IPS DF 19.7 (cell line): ENCODE data around the gene HSPG2.

Experiments
- DNase-seq: peaks from one replicate; pipeline ENCODE4 v3.0.0-alpha.2; 2013; ENCODE audit warnings: low read depth, low spot score

HSPG2 gene

GRCh38 chr1:21863981-21864380 is 73.1 kb downstream of the HSPG2 start:
- no peak for DNase-seq

- DNase-seq: no peak
These were observed 75.3 kb downstream of the HSPG2 start for GRCh38 chr1:21861602-21862429.

- no peak for DNase-seq
These were observed 76.1 kb downstream of the HSPG2 start for GRCh38 chr1:21860971-21861370.

GRCh38 chr1:21859669-21860179 is 77.4 kb downstream of the HSPG2 start:
- DNase-seq: no peak

GRCh38 chr1:21857840-21858670 is 79.1 kb downstream of the HSPG2 start:
- DNase-seq: no peak

GRCh38 chr1:21857142-21857839 is 79.8 kb downstream of the HSPG2 start:
- no peak for DNase-seq

GRCh38 chr1:21855257-21856096 is 81.6 kb downstream of the HSPG2 start:
- no peak for DNase-seq

GRCh38 chr1:21854751-21855131 is 82.4 kb downstream of the HSPG2 start:
- DNase-seq: no peak

- no peak for DNase-seq
These were observed 82.9 kb downstream of the HSPG2 start for GRCh38 chr1:21854090-21854750.

- DNase-seq: no peak
These were observed 84.0 kb downstream of the HSPG2 start for GRCh38 chr1:21853131-21853427.

- no peak for DNase-seq
These were observed 84.6 kb downstream of the HSPG2 start for GRCh38 chr1:21852282-21853130.

- no peak for DNase-seq
These were observed 85.5 kb downstream of the HSPG2 start for GRCh38 chr1:21851430-21852250.

GRCh38 chr1:21849909-21850576 is 87.1 kb downstream of the HSPG2 start:
- DNase-seq: no peak

- DNase-seq: no peak
These were observed 88.5 kb downstream of the HSPG2 start for GRCh38 chr1:21848524-21849174.

- DNase-seq: no peak
These were observed 89.6 kb downstream of the HSPG2 start for GRCh38 chr1:21847223-21848205.
